K562 (cell line): ENCODE results near the gene GBP7. TPM values are rescaled to one million over a fixed set of nuclear protein-coding genes. Genes with fewer than 3 reads are reported as not detected.

Experiments
- ATAC-seq: fragments of 200-7000 bp; cut with Tn5 transposase; 3 replicates; pipeline ENCODE4 v1.9.1; 2020; ENCODE audit warnings: moderate library complexity
- BruUV-seq: library from RNA; stranded (reverse); fragments of 400-500 nt; replicated peaks from 2 replicates; lab custom pipeline; 2021; lab: Mats Ljungman, UMichigan
- CTCF ChIA-PET: fragments of 300-600 bp; formaldehyde crosslinking; extraction: SDS; loops from one replicate; lab custom pipeline; 2021; ENCODE audit warnings: low intra/inter-chr PET ratio; lab: Yijun Ruan, JAX
- POLR2A ChIA-PET: fragments of 300-600, 350-650 bp; sonication (Branson Sonifier 250); formaldehyde crosslinking; extraction: SDS; loops from one replicate; lab custom pipeline; 2021; ENCODE audit warnings: antibody characterized with exemption, inconsistent platforms; lab: Yijun Ruan, JAX
- DNase-seq, 4 experiments: peaks; one replicate each; pipeline versions ENCODE4 v3.0.0 to v3.0.0-alpha.2; 2011 to 2018; ENCODE audit warnings: low spot score in 3 of 4, mixed read lengths in 3 of 4; ENCODE audit errors: extremely low read depth in 1 of 4
- FAIRE-seq: peaks from 2 replicates; lab custom pipeline; 2011; peaks lifted over from hg19 to GRCh38; lab: Jason Lieb, UNC
- H2AFZ ChIP-seq: 2 replicates; pipeline ENCODE4 v1.6.0; 2011; ENCODE audit warnings: low read depth, low read length, control low read depth, inconsistent platforms
- H3K27ac ChIP-seq: fragments of 200-600 bp; 3 replicates; pipeline ENCODE4 v1.8.0; 2011; ENCODE audit warnings: low read depth, mild to moderate bottlenecking, control low read depth, inconsistent platforms, low read length, moderate library complexity, mixed read lengths; ENCODE audit errors: extremely low read depth
- H3K27me3 ChIP-seq, 2 experiments: fragments of 300-600 bp in 1 of 2; 2 replicates in 1 of 2; 3 replicates in 1 of 2; pipeline versions ENCODE4 v1.6.0 to v1.8.0; 2011; ENCODE audit warnings: inconsistent platforms in 2 of 2, low read length in 2 of 2, mild to moderate bottlenecking in 1 of 2, mixed read lengths in 1 of 2, moderate library complexity in 1 of 2; ENCODE audit not compliant: control insufficient read depth in 2 of 2, insufficient read depth in 2 of 2
- H3K36me3 ChIP-seq: fragments of 300-600 bp; 3 replicates; pipeline ENCODE4 v1.8.0; 2011; ENCODE audit warnings: mild to moderate bottlenecking, low read length, inconsistent platforms; ENCODE audit not compliant: control insufficient read depth, insufficient read depth
- H3K4me1 ChIP-seq, 2 experiments: fragments of 200-600 bp in 1 of 2; replicated peaks in 1 of 2; 2 replicates in 1 of 2; 3 replicates in 1 of 2; pipeline versions ENCODE4 v1.5.1 to v1.8.0; 2011; ENCODE audit warnings: inconsistent platforms in 2 of 2, low read length in 2 of 2, mild to moderate bottlenecking in 1 of 2, mixed read lengths in 1 of 2, moderate library complexity in 1 of 2; ENCODE audit not compliant: control insufficient read depth in 2 of 2, insufficient read depth in 2 of 2
- H3K4me2 ChIP-seq: 2 replicates; pipeline ENCODE4 v1.6.1; 2011; ENCODE audit warnings: low read length, control low read depth, inconsistent platforms, mixed read lengths; ENCODE audit not compliant: insufficient read depth
- H3K4me3 ChIP-seq: fragments of 200-600 bp; sonication (generic), shearing (Covaris generic); 2 replicates; pipeline ENCODE4 v1.5.1; 2016; ENCODE audit warnings: control low read depth, inconsistent platforms
- H3K79me2 ChIP-seq: fragments of 200-600 bp; 3 replicates; pipeline ENCODE4 v1.8.0; 2011; ENCODE audit warnings: low read length, inconsistent platforms; ENCODE audit not compliant: control insufficient read depth, insufficient read depth
- H3K9ac ChIP-seq, 2 experiments: 2 replicates each; pipeline versions ENCODE4 v1.6.0 to v1.6.1; 2011; ENCODE audit warnings: low read depth in 2 of 2, low read length in 2 of 2, control low read depth in 1 of 2, inconsistent platforms in 1 of 2, mild to moderate bottlenecking in 1 of 2, mixed read lengths in 1 of 2; ENCODE audit not compliant: insufficient read depth in 1 of 2
- H3K9me1 ChIP-seq: one replicate; pipeline ENCODE4 v1.6.0; 2011; ENCODE audit warnings: inconsistent platforms, mild to moderate bottlenecking, low read length, moderate library complexity; ENCODE audit not compliant: control insufficient read depth, insufficient read depth
- H3K9me3 ChIP-seq: replicated peaks from 2 replicates; pipeline ENCODE4 v1.5.1; 2011; ENCODE audit warnings: low read depth, low read length, inconsistent platforms; ENCODE audit not compliant: control insufficient read depth, insufficient read depth
- H4K20me1 ChIP-seq: replicated peaks from 2 replicates; pipeline ENCODE4 v1.6.1; 2011; ENCODE audit warnings: low read length, inconsistent platforms, mixed read lengths; ENCODE audit not compliant: control insufficient read depth, insufficient read depth
- ATF2 ChIP-seq: sonication (generic); formaldehyde crosslinking; IDR thresholded peaks from 2 replicates; pipeline ENCODE4 v1.8.1; 2022; ENCODE audit warnings: missing genetic modification reagents
- CGGBP1 ChIP-seq: fragments of 250-450 bp; sonication (Bioruptor Pico); IDR thresholded peaks from 2 replicates; pipeline ENCODE4 v1.9.0; 2021; ENCODE audit warnings: mild to moderate bottlenecking
- DACH1 ChIP-seq: fragments of 450-650 bp; IDR thresholded peaks from 2 replicates; pipeline ENCODE4 v1.6.1; 2018; ENCODE audit not compliant: partially characterized antibody
- EHMT2 ChIP-seq: fragments of 450-650 bp; IDR thresholded peaks from 2 replicates; pipeline ENCODE4 v1.6.1; 2018; ENCODE audit warnings: antibody characterized with exemption
- GTF2A2 ChIP-seq: IDR thresholded peaks from 2 replicates; pipeline ENCODE4 v1.6.1; 2016; ENCODE audit warnings: mild to moderate bottlenecking, missing genetic modification characterization, missing compliant biosample characterization
- GTF2E2 ChIP-seq: fragments of 200-800 bp; sonication (Bioruptor generic); IDR thresholded peaks from 2 replicates; pipeline ENCODE4 v1.6.1; 2016; ENCODE audit warnings: missing genetic modification characterization, missing compliant biosample characterization
- HINFP ChIP-seq: fragments of 450-650 bp; conservative IDR thresholded peaks from 2 replicates; pipeline ENCODE4 v1.6.1; 2016; ENCODE audit warnings: missing genetic modification characterization, low read depth, mild to moderate bottlenecking, control low read depth, missing compliant biosample characterization
- HMG20A ChIP-seq: fragments of 450-650 bp; formaldehyde crosslinking; conservative IDR thresholded peaks from 2 replicates; pipeline ENCODE4 v1.4.0; 2020; ENCODE audit warnings: mild to moderate bottlenecking, mixed read lengths
- MAFG ChIP-seq: fragments of 450-650 bp; conservative IDR thresholded peaks from 2 replicates; pipeline ENCODE4 v1.6.1; 2016; ENCODE audit warnings: missing genetic modification characterization, missing compliant biosample characterization
- MCM2 ChIP-seq: fragments of 450-650 bp; IDR thresholded peaks from 2 replicates; pipeline ENCODE4 v1.6.1; 2017; ENCODE audit warnings: low read depth, mild to moderate bottlenecking
- SMARCE1 ChIP-seq: fragments of 450-650 bp; IDR thresholded peaks from 2 replicates; pipeline ENCODE4 v1.7.1; 2016; ENCODE audit warnings: mild to moderate bottlenecking
- TCF7 ChIP-seq: sonication (generic); IDR thresholded peaks from 2 replicates; pipeline ENCODE4 v1.6.1; 2016; ENCODE audit warnings: antibody characterized with exemption, borderline replicate concordance
- ZFP30 ChIP-seq: fragments of 250-450 bp; sonication (Bioruptor Pico); IDR thresholded peaks from 2 replicates; pipeline ENCODE4 v1.8.0; 2022; ENCODE audit warnings: moderate library complexity, mild to moderate bottlenecking, inconsistent platforms, borderline replicate concordance
- ZNF316 ChIP-seq: fragments of 450-650 bp; IDR thresholded peaks from 2 replicates; pipeline ENCODE4 v1.6.1; 2016
- WGBS: fragments of 100-300 bp; shearing (Covaris generic); methylation state at CpG from one replicate; pipeline ENCODE4 v1.1.6; 2016; ENCODE audit warnings: low coverage, mixed read lengths; ENCODE audit not compliant: insufficient coverage; ENCODE audit errors: missing lambda C conversion rate; 5-methylcytosine and 5-hydroxymethylcytosine counted together
- in situ Hi-C: fragments of 300-500 bp; cut with MboI; formaldehyde crosslinking; loops from 4 replicates; pipeline ENCODE4 v1.15.0; 2018; ENCODE audit warnings: inconsistent platforms, mixed read lengths
- intact Hi-C: fragments of 100-400 bp; cut with micrococcal nuclease; formaldehyde crosslinking; loops from 2 replicates; pipeline ENCODE4 v1.14.2; 2022
- polyA plus RNA-seq, 8 experiments: library from polyadenylated mRNA; depleted of rRNA in 4 of 8; stranded (reverse) in 5 of 8; unstranded in 3 of 8; fragments of >200 nt; fragmentation: Nextera tagmentation in 2 of 8; fragmentation: Illumina TruSeq in 1 of 8; extraction: Ambion mirVana in 2 of 8; extraction: Trizol in 1 of 8; gene quantifications; 2 replicates each; pipeline versions ENCODE4 v1.2.1 to v1.2.3, GENCODE V29; 2011 to 2014; ENCODE audit warnings: inconsistent platforms in 1 of 8, missing spikeins in 1 of 8
- total RNA-seq, 7 experiments: library from RNA; depleted of rRNA in 6 of 7; stranded (reverse); fragments of >200 nt in 6 of 7; fragmentation: Illumina TruSeq in 2 of 7; extraction: Trizol in 2 of 7; gene quantifications; 2 replicates each; pipeline versions ENCODE4 v1.2.1 to v1.2.3, GENCODE V29; 2011 to 2021; ENCODE audit warnings: low replicate concordance in 1 of 7

GBP7 gene
- total and polyA plus RNA-seq, 9 of the 15 experiments (the other 6 are each of a cell fraction or from before 2014, with no cell fraction given): 0.03 TPM; not detected in 8

GRCh38 chr1:89112871-89113613 lies 62.8 kb downstream of the GBP7 start:
- CTCF ChIA-PET: no interaction called here
- WGBS: 3% methylated on average over 5 of the region's 5 CpGs
- Histone ChIP-seq H3K36me3 (no peaks in the 10 kb centered on the region), H3K4me3 (no peak overlapping the region), H3K27me3 (no peaks in the 10 kb centered on the region), H3K79me2 (no peaks in the 10 kb centered on the region), H3K9me3 (no peaks in the 10 kb centered on the region), H2AFZ (no peak overlapping the region), H3K4me1 (no peaks in the 10 kb centered on the region), H3K27ac (no peak overlapping the region), H3K9ac (no peak overlapping the region), H3K9me1 (no peaks in the 10 kb centered on the region), H4K20me1 (no peaks in the 10 kb centered on the region), H3K4me2 (no peak overlapping the region)
- in situ Hi-C loops (loop anchor here (25.0 kb wide), 1 partner anchor 874 kb away; the partner anchor contains the start of gene ZNF326), intact Hi-C loops (no loop called here)
- TF ChIP-seq SMARCE1 (no peak), ZNF316 (0 out of 2 replicates have a peak, but pooled peaks have one; percentile 5), MAFG (peak; percentile 48)
- ATAC-seq (no peak), DNase-seq (no peak), FAIRE-seq (peak; percentile 46)
- BruUV-seq: no TSS peak
- POLR2A ChIA-PET: no interaction called here

GRCh38 chr1:89104687-89105086 lies 71.1 kb downstream of the GBP7 start:
- CTCF ChIA-PET: no interaction called here
- no TSS peak for BruUV-seq
- in situ Hi-C loops: loop anchor here (25.0 kb wide), 1 partner anchor 883 kb away; the partner anchor contains the start of gene ZNF326
- TF ChIP-seq HMG20A (CRISPR knock-in tag) (no peak), ZFP30 (CRISPR knock-in tag) (no peak), ATF2 (CRISPR knock-in tag) (no peak), HINFP (tag) (no peak), TCF7 (no peak), MCM2 (no peak), CGGBP1 (no peak), DACH1 (no peak), EHMT2 (no peak), GTF2E2 (no peak), GTF2A2 (no peak)

More at GRCh38 chr1:89104687-89105086, 71.1 kb downstream of the GBP7 start:
- Histone ChIP-seq H3K79me2 (no peaks in the 10 kb centered on the region), H3K4me3 (no peak overlapping the region), H3K27me3 (no peaks in the 10 kb centered on the region), H3K4me2 (no peak overlapping the region; the same call in 1 of the 2 replicates), H3K9ac (no peak overlapping the region), H2AFZ (peak overlapping the region; percentile 76), H3K36me3 (no peaks in the 10 kb centered on the region), H3K9me3 (no peaks in the 10 kb centered on the region), H3K4me1 (no peaks in the 10 kb centered on the region), H3K9me1 (no peaks in the 10 kb centered on the region), H4K20me1 (no peaks in the 10 kb centered on the region), H3K27ac (no peak overlapping the region)
- DNase-seq (peak; percentile 12 to 64 (median 30)), ATAC-seq (peak; percentile 94), FAIRE-seq (no peak)
- 2% methylated on average over 17 of the region's 17 CpGs for WGBS
- intact Hi-C loops: no loop called here
- POLR2A ChIA-PET: no interaction called here
